Stimulated activated CD8-positive, alpha-beta memory T cell treated with anti-CD3 and anti-CD28 coated beads, Interleukin-12 subunit alpha, Interleukin-12 subunit beta, amount 100 ng/mL, for 1 hour (primary cell): ENCODE measurements around the gene DPEP1.
A peak's percentile ranks its signal among the peaks of the same experiment; 100 is the strongest.
"Not testable (repeated sequence)": the region's sequence is repeated elsewhere in the genome, so short reads cannot be mapped to it uniquely, and the experiment has no call there.

Experiments used
- DNase-seq: peaks from one replicate; pipeline ENCODE4 v3.0.0-alpha.2; 2020; ENCODE audit warnings: low read depth

Gene DPEP1

DNA sequence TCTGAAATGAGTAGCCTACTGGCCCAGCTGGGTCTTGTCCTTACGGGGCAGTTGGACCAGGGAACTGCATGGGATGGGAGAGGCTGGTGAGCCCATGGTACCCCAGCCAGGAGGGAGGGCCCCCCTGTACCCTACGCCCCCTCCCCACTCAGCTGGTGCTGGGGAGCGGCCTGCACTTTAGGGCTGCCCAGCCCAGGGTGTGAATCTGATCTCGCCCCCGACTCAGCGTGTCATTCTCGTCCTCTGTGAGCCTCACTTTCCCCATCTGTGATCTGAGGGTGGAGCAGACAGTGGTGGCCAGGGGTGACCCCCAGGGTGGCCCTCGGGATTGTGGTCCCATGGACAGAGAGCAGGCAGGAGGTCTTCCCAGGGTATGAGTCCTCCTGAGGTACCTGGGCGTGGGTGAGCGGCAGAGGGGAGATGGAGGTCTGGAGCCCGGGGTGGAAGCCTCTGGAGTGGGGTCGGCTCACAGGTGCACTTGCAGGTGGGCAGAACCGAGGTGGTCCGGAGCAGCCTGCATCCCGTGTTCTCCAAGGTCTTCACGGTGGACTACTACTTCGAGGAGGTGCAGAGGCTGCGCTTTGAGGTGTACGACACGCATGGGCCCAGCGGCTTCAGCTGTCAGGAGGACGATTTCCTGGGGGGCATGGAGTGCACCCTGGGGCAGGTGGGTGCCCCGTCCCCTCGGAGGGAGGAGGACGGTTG lies 36.2 kb upstream of the DPEP1 start:
- no peak for DNase-seq

- DNase-seq = no peak
These were observed 34.1 kb upstream of the DPEP1 start for GRCh38 chr16:89579351-89579750.

GRCh38 chr16:89581045-89581695 lies 32.3 kb upstream of the DPEP1 start:
- no peak for DNase-seq

- DNase-seq = no peak
These were observed 31.4 kb upstream of the DPEP1 start for GRCh38 chr16:89581861-89582563.

GRCh38 chr16:89582614-89583196 lies 30.7 kb upstream of the DPEP1 start:
- no peak for DNase-seq

DNA sequence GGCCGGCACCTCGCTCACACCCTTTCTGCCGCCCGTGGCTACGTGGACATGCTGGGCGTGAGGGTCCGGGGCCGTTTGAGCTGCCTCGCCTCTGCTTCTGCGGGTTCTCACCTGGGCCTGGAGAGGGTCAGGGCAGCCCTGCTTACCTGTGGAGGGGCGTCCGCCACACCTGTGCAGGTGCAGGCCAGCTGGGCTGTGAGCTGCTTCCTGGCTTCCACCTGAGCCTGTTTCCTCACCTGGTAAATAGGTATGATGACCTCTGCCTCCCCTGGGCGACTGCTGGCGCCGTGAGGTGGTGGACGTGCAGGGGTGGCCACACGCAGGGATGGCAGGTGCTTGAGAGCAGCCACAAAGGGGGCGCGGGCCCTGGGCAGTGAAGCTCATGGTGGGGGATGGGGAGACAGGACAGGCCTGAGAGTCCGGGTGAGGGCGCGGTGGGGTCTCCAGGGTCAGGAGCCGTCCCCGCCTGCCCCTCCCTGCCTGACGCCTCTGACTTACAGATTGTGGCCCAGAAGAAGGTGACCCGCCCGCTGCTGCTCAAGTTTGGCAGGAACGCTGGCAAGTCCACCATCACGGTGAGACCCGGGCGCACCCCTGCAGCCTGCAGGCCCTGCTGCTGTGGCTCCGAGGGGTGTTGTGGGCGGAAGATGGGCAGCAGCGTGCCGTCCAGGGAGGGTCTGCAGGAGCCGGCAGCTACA lies 30.1 kb upstream of the DPEP1 start:
- no peak for DNase-seq

DNA sequence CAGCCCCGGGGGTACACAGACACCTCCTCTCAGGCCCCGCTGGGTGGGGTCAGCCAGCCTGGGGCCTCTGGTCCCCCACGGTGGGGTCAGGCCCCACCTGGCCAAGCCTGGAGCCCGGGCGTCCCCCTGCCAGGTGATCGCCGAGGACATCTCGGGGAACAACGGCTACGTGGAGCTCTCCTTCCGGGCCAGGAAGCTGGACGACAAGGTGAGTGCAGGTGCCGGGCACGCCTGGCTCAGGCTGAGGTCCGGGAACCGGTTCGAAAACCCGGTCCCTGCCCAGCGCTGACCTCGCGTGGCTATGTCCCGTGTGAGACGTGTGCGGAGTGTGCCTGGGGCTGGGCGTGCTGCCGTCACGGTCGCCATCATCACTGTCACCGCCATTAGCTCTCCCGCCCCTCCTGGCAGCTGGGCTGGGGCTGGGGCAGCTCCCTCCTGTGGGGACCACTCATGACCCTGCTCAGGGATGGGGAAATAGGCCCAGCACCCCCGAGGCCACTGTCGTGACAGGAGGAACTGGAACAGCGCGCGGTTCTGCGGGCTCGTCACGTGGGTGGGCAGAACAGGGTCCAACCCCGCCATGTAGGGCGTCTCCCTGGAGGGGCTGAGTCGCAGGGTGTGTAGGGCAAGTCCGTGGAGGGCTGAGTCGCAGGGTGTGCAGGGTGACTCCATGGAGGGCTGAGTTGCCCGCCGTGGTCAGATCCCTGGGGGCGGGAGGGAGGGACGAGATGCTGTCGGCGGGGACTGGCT lies 29.4 kb upstream of the DPEP1 start:
- no peak for DNase-seq

- DNase-seq = no peak
These were observed 28.5 kb upstream of the DPEP1 start for GRCh38 chr16:89584768-89585549.

- no peak for DNase-seq
These were observed 27.2 kb upstream of the DPEP1 start for GRCh38 chr16:89586218-89586617.

DNA sequence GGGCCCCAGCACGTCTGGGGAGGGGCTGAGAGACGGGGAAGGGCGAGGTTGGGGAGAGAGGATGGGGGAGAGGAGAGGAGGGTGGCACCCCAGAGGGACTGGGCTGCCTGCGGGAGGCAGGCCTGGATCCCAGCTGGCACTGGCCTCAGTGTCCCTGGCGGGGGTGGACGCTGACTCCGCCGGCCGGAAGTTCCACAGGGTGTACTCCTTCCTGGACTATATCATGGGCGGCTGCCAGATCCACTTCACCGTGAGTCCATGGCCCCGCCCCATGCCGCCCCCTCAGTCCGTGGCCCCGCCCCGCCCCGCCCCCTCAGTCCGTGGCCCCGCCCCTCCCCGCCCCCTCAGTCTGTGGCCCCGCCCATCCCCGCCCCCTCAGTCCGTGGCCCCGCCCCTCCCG lies 26.6 kb upstream of the DPEP1 start:
- DNase-seq = no peak

- DNase-seq = not testable (repeated sequence)
These were observed 25.8 kb upstream of the DPEP1 start for GRCh38 chr16:89587676-89588075.

DNA sequence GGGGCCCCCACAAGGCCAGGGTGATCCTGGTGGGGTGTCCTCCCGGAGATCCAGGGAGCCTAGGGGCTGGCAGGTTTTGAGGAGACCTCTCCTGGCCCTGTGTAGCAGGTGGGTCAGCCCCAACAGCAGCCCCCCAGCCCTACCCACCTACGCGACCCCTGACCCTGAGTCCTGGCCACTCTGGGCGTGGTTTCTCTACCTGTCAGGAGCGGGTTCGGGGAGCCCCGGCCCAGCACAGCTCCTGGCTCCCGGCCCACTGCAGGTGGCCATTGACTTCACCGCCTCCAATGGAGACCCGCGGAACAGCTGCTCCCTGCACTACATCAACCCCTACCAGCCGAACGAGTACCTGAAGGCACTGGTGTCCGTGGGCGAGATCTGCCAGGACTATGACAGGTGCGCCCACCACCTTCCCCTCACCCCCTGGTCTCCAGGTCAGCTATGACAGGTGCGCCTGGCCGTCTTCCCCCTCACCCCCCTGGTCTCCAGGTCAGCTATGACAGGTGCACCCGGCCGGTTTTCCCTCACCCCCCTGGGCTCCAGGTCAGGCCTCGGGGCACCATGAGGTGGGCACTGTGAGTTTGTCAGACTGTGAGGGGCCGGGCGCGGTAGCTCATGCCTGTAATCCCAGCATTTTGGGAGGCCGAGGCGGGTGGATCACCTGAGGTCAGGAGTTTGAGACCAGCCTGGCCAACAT lies 24.9 kb upstream of the DPEP1 start:
- no peak for DNase-seq

DNA sequence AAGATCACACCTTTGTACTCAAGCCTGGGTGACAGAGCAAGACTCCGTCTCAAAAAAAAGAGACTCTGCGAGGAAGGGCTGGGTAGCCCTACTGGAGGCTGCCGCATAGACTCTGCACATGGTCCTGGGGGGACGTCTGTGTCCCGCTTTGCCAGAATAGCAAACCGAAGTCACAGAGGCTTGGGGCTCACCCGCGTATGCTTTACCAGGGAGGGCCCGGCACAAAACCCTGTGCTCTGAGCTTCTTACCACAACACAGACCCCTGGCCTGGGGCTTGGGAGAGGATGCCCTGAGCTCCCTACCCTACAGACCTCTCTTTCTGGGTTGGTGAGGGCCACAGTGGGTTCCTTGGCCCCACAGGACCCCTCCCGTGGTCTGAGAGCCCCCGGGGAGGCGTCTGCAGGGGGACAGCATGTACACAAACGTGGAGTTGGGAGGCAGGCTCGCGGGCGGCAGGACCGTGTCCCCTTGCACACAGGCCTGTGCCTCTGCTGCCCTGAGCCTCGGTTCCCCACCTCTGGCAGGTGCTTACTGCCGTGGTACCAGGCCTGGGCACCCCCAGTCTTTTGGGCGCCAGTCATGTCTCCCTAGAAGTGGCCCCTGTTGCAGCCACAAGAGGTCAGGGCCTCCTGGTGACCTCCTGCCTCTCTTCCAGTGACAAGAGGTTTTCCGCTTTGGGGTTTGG lies 24.1 kb upstream of the DPEP1 start:
- DNase-seq = no peak

- DNase-seq = peak; percentile 30
These were observed 19.6 kb upstream of the DPEP1 start for GRCh38 chr16:89593841-89594240.

DNA sequence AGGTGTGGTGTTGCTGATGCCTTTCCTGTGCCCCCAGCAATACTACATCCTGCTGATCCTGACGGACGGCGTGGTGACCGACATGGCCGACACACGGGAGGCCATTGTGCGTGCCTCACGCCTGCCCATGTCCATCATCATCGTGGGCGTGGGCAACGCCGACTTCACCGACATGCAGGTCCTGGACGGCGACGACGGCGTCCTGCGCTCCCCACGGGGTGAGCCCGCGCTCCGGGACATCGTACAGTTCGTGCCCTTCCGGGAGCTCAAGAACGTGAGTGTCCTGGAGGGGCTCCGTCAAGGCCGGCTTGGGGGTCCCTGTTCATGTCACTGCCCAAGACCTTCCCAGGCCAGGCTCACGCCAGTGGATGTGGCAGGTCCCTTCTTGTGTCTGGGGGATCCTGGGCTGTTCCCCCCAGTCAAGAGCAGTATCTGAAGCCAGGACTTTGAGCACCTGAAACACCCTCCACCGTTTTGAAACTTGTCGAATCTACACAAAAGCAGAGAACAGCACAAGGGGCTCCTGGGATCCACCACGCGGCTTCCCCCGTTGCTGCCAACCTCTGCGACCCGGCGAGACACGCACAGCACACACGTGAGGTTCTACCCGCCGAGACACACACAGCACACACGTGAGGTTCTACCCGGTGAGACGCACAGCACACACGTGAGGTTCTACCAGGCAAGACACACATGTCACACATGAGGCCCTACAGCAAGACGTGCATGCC lies 17.9 kb upstream of the DPEP1 start:
- no peak for DNase-seq

DNA sequence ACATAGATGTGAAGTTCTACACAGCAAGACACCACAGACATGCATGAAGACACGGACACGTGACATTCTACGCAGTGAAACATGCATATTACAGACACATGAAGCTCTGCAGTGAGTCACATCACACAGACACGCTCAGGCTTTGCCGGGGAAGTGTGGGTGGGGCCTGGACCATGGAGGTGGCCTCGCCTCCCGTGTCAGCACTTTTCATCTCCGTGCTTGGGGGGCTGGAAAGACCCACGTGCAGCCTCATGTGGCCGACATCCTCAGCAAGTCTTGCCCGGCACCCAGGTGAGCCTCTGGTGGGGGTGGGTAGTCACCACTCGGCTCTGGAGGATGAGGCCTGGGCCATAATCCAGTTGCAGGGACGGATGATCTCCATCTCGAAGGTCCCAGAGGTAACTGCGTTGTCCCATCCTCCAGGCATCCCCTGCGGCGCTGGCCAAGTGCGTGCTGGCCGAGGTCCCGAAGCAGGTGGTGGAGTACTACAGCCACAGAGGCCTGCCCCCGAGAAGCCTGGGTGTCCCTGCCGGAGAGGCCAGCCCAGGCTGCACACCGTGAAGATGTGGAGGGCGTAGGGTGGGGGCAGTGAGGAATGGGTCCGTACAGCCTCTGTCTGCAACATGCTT lies 17.3 kb upstream of the DPEP1 start:
- DNase-seq = no peak

DNA sequence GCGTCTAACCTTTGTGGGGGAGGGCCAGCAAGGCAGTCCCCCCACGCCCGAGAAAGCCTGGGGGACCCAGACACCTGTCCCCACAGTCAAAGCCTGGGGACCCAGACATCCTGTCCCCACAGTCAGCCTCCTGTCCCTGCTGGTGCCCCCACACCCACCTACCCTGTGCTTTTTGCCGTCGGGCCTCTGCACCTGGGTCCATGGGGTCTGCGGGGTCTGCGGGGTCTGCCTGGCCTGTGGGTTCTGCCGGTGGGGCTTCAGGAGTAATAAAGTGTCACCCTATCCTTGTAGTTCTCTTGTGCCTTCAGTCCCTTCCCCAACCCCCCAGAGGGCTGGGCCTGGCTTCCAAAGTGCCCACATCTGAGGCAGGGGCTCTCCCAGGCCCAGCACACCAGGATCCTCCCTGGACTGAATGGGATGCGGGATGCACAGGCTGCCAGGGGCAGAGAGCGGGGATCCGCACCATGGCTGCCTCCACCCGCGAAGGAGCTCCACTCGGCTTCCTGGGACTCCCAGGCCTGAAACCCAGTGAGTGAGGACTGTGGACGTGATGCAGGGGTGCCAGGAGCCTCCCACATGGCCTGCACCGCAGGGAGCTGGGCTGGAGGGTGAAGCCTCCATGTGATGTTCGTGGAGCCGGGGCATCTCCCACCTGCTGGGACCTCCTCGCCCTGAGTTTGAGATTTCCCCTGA lies 16.3 kb upstream of the DPEP1 start:
- no peak for DNase-seq

GRCh38 chr16:89598199-89598598 lies 15.2 kb upstream of the DPEP1 start:
- no peak for DNase-seq
